ENCODE data around the gene PRICKLE2. TPM values are rescaled to one million over a fixed set of nuclear protein-coding genes. Genes with fewer than 3 reads are reported as not detected.
A peak's percentile ranks its signal among the peaks of the same experiment; 100 is the strongest.

The PRICKLE2 gene, protein sequence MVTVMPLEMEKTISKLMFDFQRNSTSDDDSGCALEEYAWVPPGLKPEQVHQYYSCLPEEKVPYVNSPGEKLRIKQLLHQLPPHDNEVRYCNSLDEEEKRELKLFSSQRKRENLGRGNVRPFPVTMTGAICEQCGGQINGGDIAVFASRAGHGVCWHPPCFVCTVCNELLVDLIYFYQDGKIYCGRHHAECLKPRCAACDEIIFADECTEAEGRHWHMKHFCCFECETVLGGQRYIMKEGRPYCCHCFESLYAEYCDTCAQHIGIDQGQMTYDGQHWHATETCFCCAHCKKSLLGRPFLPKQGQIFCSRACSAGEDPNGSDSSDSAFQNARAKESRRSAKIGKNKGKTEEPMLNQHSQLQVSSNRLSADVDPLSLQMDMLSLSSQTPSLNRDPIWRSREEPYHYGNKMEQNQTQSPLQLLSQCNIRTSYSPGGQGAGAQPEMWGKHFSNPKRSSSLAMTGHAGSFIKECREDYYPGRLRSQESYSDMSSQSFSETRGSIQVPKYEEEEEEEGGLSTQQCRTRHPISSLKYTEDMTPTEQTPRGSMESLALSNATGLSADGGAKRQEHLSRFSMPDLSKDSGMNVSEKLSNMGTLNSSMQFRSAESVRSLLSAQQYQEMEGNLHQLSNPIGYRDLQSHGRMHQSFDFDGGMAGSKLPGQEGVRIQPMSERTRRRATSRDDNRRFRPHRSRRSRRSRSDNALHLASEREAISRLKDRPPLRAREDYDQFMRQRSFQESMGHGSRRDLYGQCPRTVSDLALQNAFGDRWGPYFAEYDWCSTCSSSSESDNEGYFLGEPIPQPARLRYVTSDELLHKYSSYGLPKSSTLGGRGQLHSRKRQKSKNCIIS
- 23.2 and 25.3 TPM in 2 replicates for total RNA-seq
- long read RNA-seq, full-length matches to known transcripts = 1 of 7 reads
- long read RNA-seq, partial matches to known transcripts = 0 of 7 reads
- long read RNA-seq, other reads (novel, unspliced or antisense) = 6 of 7 reads

DNA sequence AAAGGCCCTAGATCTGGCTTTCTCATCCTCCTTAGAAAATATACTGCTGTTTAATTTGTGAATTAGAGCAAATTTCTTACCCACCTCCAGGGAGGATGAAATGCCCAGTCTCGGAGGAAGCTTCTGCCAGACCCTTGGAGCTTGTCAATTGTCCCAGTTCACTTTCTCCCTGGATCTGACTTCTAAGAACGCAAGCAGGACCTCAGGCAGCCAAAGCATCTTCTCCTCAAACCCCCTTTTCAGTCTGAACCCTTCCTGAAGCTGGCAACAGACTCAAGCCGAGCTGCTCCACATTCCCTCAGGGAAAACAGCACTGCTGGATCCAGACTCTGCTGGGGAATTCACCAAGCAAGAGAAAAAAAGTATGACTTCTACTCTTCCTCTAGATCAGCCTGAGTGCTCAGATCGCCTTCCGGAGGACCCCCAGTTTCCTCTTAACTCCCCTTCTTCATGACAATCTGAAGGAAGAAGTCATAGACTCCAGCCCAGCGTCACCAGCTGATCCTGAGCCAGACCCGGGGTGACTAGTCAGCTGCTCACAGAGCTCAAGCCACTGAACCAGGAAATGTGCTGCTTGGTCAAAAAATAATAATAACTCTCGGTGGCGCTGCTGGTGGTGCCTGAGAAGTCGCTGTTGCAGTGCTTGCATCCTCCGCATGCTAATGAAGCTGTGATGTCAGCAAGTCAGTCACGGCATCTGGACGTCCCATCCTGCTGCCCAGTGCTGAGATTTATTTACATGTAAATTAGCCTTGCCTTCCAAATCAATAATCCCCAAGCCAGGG, at the start of gene PRICKLE2:
Gene PRICKLE2, minus strand, starts transcription at position 641 of the 785 bp plus-strand sequence. CDS start 26,539 bp downstream, outside the sequence.
- TF ChIP-seq, protein P1, sequence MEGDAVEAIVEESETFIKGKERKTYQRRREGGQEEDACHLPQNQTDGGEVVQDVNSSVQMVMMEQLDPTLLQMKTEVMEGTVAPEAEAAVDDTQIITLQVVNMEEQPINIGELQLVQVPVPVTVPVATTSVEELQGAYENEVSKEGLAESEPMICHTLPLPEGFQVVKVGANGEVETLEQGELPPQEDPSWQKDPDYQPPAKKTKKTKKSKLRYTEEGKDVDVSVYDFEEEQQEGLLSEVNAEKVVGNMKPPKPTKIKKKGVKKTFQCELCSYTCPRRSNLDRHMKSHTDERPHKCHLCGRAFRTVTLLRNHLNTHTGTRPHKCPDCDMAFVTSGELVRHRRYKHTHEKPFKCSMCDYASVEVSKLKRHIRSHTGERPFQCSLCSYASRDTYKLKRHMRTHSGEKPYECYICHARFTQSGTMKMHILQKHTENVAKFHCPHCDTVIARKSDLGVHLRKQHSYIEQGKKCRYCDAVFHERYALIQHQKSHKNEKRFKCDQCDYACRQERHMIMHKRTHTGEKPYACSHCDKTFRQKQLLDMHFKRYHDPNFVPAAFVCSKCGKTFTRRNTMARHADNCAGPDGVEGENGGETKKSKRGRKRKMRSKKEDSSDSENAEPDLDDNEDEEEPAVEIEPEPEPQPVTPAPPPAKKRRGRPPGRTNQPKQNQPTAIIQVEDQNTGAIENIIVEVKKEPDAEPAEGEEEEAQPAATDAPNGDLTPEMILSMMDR (IDR thresholded peaks at IDR 0.05; ENCODE audit: unreplicated experiment) = peak; percentile 17
- Mint-ChIP-seq H3K4me3 (ENCODE audit: low read depth) (peak within 1 kb of the TSS; percentile 55), H3K27ac (peak within 1 kb of the TSS; percentile 91), H3K36me3 (ENCODE audit: insufficient read depth) (no peaks in the 10 kb centered on the region), H3K27me3 (no peaks in the 10 kb centered on the region), H3K9me3 (ENCODE audit: low read depth) (no peaks in the 10 kb centered on the region), H3K4me1 (ENCODE audit: low read depth) (peaks cover 16% of the 10 kb centered on the region)
- DNase-seq (ENCODE audit: low spot score, unreplicated experiment) = peak; percentile 38

DNA sequence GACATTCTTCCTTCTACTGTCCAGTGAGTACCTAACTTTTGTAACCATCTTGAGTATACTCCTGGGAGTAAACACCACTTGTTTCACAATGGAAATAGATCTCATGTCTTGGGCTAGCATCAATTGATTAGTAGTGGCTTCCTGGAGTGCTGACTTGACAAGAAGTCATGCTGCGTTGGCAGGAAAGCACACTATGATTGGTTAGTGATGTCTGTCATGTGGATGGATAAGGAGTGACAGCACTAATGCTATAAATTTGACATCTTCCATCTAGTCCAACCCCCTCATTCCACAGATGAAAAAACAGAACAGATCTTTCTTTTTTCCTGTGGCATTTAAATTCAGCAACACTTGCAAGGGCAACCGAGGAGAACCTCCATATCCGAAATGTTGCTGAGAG, 47.6 kb upstream of the PRICKLE2 start:
- H3K27me3 Mint-ChIP-seq = no peaks in the 10 kb centered on the region
- TF ChIP-seq, protein P1 (IDR thresholded peaks at IDR 0.05; ENCODE audit: unreplicated experiment) = no peak
- H3K36me3 Mint-ChIP-seq (ENCODE audit: insufficient read depth) = peaks cover 5% of the 10 kb centered on the region
- H3K4me1 Mint-ChIP-seq (ENCODE audit: low read depth) = peaks cover 11% of the 10 kb centered on the region
- no peak for DNase-seq (ENCODE audit: low spot score, unreplicated experiment)
- no peak overlapping the region for H3K27ac Mint-ChIP-seq
- H3K4me3 Mint-ChIP-seq (ENCODE audit: low read depth) = no peak overlapping the region
- H3K9me3 Mint-ChIP-seq (ENCODE audit: low read depth) = peaks cover 8% of the 10 kb centered on the region

DNA sequence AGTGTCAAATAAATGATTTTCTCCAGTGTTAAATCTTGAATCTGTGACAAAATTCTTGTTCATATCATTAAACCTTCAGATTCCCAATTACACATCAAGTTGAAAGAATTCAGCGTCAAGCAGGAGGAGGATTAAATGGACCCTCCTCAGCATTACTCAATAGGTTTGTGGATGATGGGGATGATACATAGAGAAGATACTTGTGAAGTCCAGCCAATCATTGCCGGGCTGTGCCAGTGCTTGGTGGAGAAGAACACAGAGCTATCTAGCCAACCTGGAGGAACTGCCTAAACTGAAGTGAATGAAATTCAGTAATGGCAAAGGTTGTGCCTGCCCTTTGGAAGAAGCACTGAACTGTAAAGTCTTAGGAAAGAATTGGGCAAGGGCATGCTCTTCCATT, 47.0 kb upstream of the PRICKLE2 start:
- TF ChIP-seq, protein P1 (IDR thresholded peaks at IDR 0.05; ENCODE audit: unreplicated experiment) = no peak
- no peak overlapping the region for H3K27ac Mint-ChIP-seq
- no peak for DNase-seq (ENCODE audit: low spot score, unreplicated experiment)
- peaks cover 13% of the 10 kb centered on the region for H3K4me1 Mint-ChIP-seq (ENCODE audit: low read depth)
- H3K9me3 Mint-ChIP-seq (ENCODE audit: low read depth) = peaks cover 8% of the 10 kb centered on the region
- H3K27me3 Mint-ChIP-seq = no peaks in the 10 kb centered on the region
- H3K4me3 Mint-ChIP-seq (ENCODE audit: low read depth) = no peak overlapping the region
- peaks cover 5% of the 10 kb centered on the region for H3K36me3 Mint-ChIP-seq (ENCODE audit: insufficient read depth)

DNA sequence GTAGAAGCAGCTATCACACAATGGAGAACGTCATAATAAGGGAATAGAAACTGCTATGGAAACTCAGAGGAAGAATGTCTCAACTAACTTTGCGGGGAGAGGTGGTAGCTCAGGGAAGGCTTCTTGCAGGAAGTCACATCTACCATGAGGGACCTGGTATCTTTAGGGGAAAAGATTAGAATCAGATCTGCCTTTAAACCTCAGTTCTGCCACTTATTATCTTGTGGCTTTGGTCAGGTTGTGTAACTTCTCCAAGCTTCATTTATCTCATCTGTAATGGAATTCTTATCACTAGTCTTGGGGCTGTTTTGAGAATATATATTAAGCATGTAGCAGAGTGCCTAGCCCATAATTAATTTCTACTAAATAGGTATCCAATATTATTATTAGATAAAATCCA, 46.4 kb upstream of the PRICKLE2 start:
- Mint-ChIP-seq H3K4me1 (ENCODE audit: low read depth) (peaks cover 20% of the 10 kb centered on the region), H3K4me3 (ENCODE audit: low read depth) (no peak overlapping the region), H3K27ac (no peak overlapping the region), H3K36me3 (ENCODE audit: insufficient read depth) (peaks cover 5% of the 10 kb centered on the region), H3K9me3 (ENCODE audit: low read depth) (peaks cover 8% of the 10 kb centered on the region), H3K27me3 (no peaks in the 10 kb centered on the region)
- no peak for DNase-seq (ENCODE audit: low spot score, unreplicated experiment)
- TF ChIP-seq, protein P1 (IDR thresholded peaks at IDR 0.05; ENCODE audit: unreplicated experiment) = no peak

Measured in progenitor cell of endocrine pancreas (in vitro differentiated cells).